CD1c-positive myeloid dendritic cell (primary cell): ENCODE results near the gene AKAP13.
"Not testable (repeated sequence)": the region's sequence is repeated elsewhere in the genome, so short reads cannot be mapped to it uniquely, and the experiment has no call there.

Experiments
- DNase-seq: peaks from one replicate; pipeline ENCODE4 v3.0.0-alpha.2; 2016; ENCODE audit errors: extremely low spot score

Gene AKAP13

GRCh38 chr15:85408270-85408746, 27.9 kb downstream of the AKAP13 start:
- DNase-seq: peak; percentile 85

- DNase-seq: peak; percentile 44
These were observed 31.7 kb downstream of the AKAP13 start for GRCh38 chr15:85412066-85412465.

DNA sequence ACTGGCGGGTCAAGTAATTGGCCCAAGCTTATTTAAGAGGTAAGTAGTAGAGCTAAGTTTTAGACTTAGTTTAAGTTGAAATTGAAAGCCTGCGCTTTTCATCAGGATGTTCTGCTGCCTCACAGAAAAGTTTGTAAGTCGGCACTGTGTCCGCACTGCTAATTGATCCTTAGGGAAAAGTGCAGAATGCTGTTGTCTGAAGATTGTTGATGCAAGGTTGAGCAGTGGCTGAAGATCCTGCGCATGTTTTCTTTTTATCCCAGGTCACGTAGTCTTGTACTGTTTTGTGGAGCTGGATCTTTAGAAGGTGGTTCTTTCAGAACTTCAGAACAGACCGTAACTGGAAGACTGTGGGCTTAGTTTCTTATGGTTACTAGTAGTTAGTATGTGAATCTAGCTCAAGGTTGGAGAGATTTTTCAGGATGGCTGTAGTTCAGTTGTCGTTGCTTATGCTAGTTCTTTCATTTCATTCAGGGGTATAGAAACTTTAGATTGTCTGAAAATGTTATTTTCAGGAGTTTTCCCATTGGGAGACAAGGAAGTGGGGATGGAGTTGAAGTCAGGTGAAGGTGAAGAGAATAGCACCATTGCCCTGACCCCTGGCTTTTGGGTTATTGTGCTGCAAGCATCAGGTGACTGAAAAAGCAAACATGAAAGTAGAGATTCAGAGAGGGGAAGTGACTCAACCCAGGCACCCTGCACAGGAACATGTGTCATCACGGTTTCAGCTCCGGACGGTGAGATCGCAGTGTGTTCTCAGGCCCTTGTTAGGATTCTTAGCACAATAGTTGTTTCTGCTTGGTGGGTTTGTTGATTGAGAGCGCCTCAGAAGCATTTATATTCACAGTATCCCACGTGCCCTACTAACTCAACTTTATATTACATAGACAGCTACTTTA, 32.8 kb downstream of the AKAP13 start:
- DNase-seq: peak; percentile 82

GRCh38 chr15:85414037-85414436, 33.6 kb downstream of the AKAP13 start:
- no peak for DNase-seq

GRCh38 chr15:85414495-85414894, 34.1 kb downstream of the AKAP13 start:
- DNase-seq: peak; percentile 45

GRCh38 chr15:85414991-85415390, 34.6 kb downstream of the AKAP13 start:
- no peak for DNase-seq

- no peak for DNase-seq
These were observed 35.4 kb downstream of the AKAP13 start for GRCh38 chr15:85415783-85416182.

- no peak for DNase-seq
These were observed 36.9 kb downstream of the AKAP13 start for GRCh38 chr15:85417276-85417675.

DNA sequence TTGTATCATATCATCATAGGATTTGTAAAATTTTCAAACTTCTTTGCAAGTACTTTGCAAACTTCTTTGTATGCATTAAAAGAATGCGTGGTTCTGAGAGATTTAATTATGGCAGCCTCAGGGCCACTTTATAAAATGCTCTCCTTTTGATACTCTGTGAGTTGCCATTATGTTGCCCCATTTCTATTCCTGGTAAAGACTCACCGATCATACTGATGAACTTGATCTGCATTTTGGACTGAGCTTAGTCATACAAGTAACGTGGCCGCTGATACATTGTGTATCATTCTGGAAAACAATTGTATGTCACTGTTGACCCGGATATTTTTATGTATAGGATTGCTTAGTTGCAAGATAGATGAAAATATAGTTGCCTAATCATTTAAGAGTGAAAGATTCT, 38.8 kb downstream of the AKAP13 start:
- DNase-seq: no peak

DNA sequence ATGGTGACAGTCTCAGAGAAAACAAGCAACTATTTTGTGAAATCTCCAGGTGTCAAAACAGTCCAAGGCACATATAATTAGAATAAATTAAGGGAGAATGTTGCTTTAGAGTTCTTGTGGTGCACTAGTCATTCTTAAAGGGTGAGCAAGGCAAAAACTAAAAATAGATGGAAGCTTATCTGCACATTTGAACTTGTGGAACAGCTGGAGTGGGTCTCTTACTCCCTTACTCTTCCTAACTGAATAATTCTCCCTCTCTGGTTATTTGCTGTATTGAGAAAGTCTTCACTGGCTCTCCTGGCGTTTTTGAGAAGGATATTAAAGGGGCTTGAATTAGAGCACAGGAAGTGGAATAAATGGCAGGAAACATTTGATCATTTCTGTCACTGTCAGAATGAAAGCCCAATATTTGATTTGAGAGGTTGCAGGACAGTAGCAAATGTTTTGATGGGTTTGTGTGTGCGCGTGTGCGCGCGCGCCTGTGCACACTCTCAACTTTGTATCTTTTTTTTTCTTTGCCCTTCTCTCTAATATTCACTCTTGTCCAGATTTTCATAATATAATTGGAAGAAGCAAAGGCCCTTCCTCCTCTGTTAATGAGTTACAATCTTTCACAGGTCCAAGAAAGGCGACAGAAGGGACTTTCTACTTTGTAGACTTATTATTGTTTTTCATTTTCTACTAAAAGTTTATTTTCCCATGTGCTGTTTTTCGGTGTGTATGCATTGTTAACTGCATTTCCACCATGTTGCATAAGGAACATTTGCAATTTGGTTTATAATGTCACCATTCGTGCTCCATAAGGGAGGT, 40.9 kb downstream of the AKAP13 start:
- DNase-seq: no peak

GRCh38 chr15:85422607-85423006, 42.2 kb downstream of the AKAP13 start:
- DNase-seq: no peak

GRCh38 chr15:85423256-85423655, 42.9 kb downstream of the AKAP13 start:
- no peak for DNase-seq

DNA sequence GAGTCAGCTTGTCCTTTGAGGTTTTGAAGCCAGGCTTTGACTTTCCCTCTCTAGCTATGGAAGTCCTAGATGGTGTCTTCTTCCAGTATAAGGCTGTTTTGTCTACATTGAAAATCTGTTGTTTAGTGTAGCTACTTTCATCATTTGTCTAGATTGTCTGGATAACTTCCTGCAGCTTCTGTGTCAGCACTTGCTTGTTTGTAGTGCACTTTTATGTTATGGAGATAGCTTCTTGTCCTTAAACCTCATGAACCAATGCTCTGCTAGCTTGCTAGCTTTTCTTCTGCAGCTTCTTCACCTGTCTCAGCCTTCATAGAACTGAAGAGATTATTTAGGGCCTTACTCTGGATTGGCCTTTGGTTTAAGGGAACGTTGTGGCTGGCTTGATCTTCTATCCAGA, 43.8 kb downstream of the AKAP13 start:
- DNase-seq: no peak

- DNase-seq: no peak
These were observed 46.1 kb downstream of the AKAP13 start for GRCh38 chr15:85426481-85426880.

GRCh38 chr15:85427286-85428028, 47.1 kb downstream of the AKAP13 start:
- DNase-seq: no peak

GRCh38 chr15:85429522-85429921, 49.1 kb downstream of the AKAP13 start:
- no peak for DNase-seq

GRCh38 chr15:85430406-85431204, 50.2 kb downstream of the AKAP13 start:
- no peak for DNase-seq

DNA sequence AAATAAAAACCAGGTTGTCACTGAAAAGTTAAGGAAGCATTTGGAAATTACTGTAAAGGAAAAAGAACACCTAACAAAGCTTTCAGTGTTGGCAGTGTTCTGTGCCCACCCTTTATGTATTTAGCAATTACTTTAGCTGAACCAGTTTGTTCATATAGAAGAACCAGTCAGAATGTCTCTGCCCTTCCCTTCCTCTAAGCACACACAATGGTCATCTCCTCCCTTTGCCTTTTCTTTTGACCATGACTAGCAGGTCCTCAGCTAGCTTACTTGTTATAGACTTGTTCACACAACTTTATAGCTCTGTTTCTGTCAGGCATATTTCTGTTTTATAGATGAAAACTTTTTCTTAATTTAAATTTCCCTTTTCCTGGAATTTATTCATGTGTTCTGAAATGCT, 59.6 kb downstream of the AKAP13 start:
- DNase-seq: no peak

DNA sequence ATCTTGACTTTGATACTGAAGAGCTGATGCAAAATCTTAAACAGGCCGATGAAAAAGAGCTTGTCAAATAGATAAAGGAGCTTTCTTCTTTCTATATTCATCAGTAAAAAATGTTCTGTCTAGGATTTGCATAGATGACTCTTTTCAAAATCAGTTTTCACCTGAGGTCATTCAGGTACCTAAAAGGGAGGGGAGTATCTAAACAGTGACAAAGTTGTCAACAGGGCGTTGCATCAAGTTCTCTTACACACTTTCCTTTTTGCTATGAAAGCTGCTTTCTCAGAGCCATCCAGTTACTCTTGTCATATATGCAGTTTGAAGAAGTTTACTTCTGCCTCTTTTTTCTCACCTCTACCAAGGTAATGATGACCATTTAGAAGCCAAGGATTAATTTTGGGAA, 60.0 kb downstream of the AKAP13 start:
- DNase-seq: no peak

DNA sequence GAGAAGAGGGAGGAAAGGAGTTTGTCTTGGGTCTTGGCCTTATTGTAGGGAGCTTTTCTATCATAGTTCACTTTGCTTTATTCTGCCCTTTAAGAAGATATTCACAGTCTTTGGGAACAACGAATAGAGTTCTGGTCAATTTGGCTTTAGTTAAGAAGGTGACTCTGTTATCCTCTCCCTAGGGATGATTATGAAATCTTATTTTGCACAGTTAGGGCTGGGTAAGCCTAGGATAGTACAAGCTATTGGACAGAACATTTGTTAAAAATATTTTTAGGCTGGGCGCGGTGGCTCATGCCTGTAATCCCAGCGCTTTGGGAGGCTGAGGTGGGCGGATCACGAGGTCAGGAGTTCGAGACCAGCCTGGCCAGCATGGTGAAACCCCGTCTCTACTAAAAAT, 61.5 kb downstream of the AKAP13 start:
- DNase-seq: not testable (repeated sequence)

DNA sequence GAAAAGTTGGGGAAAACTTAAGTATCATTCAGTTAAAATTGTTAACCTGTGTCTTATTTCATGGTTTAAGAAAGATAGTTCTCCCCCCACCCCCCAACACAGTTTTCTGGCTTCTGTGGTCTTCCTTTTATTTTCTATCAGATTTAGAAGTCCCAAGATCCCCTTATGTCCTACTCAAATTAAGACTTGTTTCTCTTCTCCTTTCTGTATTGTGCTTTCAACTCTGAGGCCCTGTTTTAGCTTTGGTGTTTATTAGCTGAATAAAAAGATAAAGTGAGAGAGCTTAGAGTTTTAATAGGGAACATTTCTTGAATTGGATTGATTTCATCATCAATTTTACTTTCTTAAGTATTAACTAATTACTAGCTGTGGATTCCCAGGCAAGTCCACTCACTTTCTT, 62.6 kb downstream of the AKAP13 start:
- DNase-seq: peak; percentile 9
